Heart left ventricle (tissue), 13 donors: ENCODE data around the gene ATRNL1.

Source experiments
- POLR2A ChIP-seq, 2 donors: fragments of 450-650 bp; IDR thresholded peaks; one replicate each; pipeline ENCODE4 v1.6.1; 2017; ENCODE audit warnings: antibody characterized with exemption in 2 of 2, mild to moderate bottlenecking in 2 of 2, moderate library complexity in 2 of 2
- TF ChIP-seq, protein P1 (sequence below), 12 donors: fragments of 200-600 bp; sonication (generic) in 4 of 12; IDR thresholded peaks; one replicate each; pipeline versions ENCODE4 v1.5.0 to v1.8.0; 2018 to 2022; ENCODE audit warnings: antibody characterized with exemption in 12 of 12, mild to moderate bottlenecking in 5 of 12
- donor health status: ischemic (EF 13 %, LVEDD 7.1; RV severe dilation, severe dysfunction).
- donor health status: DM: no; HTN: yes; CAD: no.
- donor health status: DM: no; HTN: no; CAD: no.
- donor health status: ischemic (EF 25% LVEDD 6.9; RV normal size, moderate dysfunction).
- donor health status: ischemic (EF 25% LVEDD 5.7; RV mildly dilated, moderate dysfunction).
- donor health status: ischemic (EF 35%, LVEDD 5.7; RV mildly dilated, moderate dysfunction).
- donor health status: nonischemic (EF 11% LVEDD 7.7; RV severe dilation, severe dysfunction).
- donor health status: DM: yes; HTN: yes; CAD: no.
- donor health status: PGD.
- donor health status: ischemic (EF 29% LVEDD 5.4; RV normal size, mild dysfunction).
- donor health status: nonischemic (EF 23%, LVEDD 6.1; RV moderate dilation, normal function).

DNA sequence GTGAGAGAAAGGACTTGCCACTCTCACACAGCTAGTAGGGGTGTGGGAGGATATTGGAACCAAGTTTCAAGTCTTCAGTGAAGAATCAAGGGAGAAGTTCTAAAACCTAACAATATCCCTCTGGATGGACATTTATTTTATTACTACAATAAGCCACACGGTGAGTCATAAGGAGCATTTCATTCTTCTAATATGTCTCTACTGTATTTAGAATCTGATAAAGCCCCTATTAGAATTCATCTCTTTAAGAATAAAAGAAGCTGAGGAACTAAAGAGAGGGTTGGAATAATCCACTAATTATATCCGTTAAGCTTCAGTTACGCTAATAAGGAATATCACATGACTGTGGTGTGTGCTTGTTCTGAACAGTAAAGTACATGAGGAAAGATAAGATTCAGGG lies 40.9 kb upstream of the ATRNL1 start:
- no peak for TF ChIP-seq POLR2A (IDR thresholded peaks at IDR 0.05)
- TF ChIP-seq, protein P1, sequence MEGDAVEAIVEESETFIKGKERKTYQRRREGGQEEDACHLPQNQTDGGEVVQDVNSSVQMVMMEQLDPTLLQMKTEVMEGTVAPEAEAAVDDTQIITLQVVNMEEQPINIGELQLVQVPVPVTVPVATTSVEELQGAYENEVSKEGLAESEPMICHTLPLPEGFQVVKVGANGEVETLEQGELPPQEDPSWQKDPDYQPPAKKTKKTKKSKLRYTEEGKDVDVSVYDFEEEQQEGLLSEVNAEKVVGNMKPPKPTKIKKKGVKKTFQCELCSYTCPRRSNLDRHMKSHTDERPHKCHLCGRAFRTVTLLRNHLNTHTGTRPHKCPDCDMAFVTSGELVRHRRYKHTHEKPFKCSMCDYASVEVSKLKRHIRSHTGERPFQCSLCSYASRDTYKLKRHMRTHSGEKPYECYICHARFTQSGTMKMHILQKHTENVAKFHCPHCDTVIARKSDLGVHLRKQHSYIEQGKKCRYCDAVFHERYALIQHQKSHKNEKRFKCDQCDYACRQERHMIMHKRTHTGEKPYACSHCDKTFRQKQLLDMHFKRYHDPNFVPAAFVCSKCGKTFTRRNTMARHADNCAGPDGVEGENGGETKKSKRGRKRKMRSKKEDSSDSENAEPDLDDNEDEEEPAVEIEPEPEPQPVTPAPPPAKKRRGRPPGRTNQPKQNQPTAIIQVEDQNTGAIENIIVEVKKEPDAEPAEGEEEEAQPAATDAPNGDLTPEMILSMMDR (IDR thresholded peaks at IDR 0.05), result no peak
